ENCODE data around the gene ANKS6. TPM values are rescaled to one million over a fixed set of nuclear protein-coding genes. Genes with fewer than 3 reads are reported as not detected.

The ANKS6 gene
- total and polyA plus RNA-seq, 11 donors = 1.9 to 8.0 (median 3.7) TPM

DNA sequence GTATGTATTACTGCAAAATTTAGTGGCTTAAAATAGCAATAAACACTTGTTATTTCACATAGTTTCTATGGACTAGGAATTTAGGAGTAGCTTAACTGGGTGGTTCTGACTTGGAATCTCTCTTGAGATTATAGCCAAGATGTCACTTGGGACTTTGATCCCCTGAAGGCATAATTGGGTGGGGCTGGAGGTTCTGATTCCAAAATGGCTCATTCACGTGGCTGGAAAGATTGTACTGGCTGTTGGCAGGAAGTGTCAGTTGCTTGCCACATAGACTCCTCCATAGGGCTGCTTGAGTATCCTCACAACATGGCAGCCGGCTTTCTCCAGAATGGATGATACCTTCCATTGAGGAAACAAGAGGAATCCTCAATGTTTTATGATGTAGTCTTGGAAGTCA is 22.4 kb upstream of the ANKS6 start:
- Histone ChIP-seq H3K36me3 (no peaks in the 10 kb centered on the region), H3K27ac (no peak overlapping the region), H3K27me3 (no peaks in the 10 kb centered on the region), H3K9me3 (peaks cover 0 to 6% (median 0%) of the 10 kb centered on the region in 12 donors), H3K4me3 (no peak overlapping the region), H3K4me1 (no peaks in the 10 kb centered on the region)
- no peak for DNase-seq
- no peak for TF ChIP-seq POLR2A (IDR thresholded peaks at IDR 0.05)
- TF ChIP-seq, protein P1, sequence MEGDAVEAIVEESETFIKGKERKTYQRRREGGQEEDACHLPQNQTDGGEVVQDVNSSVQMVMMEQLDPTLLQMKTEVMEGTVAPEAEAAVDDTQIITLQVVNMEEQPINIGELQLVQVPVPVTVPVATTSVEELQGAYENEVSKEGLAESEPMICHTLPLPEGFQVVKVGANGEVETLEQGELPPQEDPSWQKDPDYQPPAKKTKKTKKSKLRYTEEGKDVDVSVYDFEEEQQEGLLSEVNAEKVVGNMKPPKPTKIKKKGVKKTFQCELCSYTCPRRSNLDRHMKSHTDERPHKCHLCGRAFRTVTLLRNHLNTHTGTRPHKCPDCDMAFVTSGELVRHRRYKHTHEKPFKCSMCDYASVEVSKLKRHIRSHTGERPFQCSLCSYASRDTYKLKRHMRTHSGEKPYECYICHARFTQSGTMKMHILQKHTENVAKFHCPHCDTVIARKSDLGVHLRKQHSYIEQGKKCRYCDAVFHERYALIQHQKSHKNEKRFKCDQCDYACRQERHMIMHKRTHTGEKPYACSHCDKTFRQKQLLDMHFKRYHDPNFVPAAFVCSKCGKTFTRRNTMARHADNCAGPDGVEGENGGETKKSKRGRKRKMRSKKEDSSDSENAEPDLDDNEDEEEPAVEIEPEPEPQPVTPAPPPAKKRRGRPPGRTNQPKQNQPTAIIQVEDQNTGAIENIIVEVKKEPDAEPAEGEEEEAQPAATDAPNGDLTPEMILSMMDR (IDR thresholded peaks at IDR 0.05) = no peak
- 84 to 92% (median 86%) methylated on average over 2 of the region's 2 CpGs for WGBS, 4 donors
- no peak for ATAC-seq
- intact Hi-C loops (cut with DNase I) = no loop called here

DNA sequence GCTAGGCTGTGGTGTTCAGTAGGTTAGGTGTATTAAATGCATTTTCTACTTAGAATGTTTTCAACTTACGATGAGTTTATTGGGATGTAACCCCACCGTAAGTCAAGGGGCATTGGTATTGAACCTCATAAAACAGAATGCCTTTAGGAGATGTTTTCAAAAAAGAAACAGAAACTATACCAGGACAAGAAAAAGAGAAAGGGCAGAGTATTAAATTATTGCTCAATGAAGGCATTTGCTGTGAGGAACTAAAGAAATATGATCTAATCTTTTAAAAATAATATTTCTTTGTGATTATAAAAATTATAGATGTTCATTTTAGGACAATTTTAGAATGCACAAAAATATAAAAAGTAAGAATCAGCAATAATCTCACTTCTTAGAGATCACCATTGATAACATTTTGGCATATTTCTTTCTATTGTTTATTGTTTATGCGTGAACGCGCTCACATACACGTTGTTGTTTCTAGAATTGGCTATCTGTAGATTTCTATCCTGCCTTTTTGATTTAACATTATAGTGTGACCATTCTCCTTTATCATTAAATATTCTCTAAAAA is 19.1 kb upstream of the ANKS6 start:
- no peak for ATAC-seq
- TF ChIP-seq POLR2A (IDR thresholded peaks at IDR 0.05) = no peak
- TF ChIP-seq, protein P1 (IDR thresholded peaks at IDR 0.05) = no peak
- no peak overlapping the region for H3K4me3 ChIP-seq
- H3K9me3 ChIP-seq = peaks cover 0 to 6% (median 0%) of the 10 kb centered on the region in 12 donors
- H3K27ac ChIP-seq = no peak overlapping the region
- no peak for DNase-seq
- H3K27me3 ChIP-seq = peaks cover 0 to 3% (median 0%) of the 10 kb centered on the region in 9 donors
- 78 to 86% (median 82%) methylated on average over 6 of the region's 6 CpGs for WGBS, 4 donors
- no peaks in the 10 kb centered on the region for H3K4me1 ChIP-seq
- no peaks in the 10 kb centered on the region for H3K36me3 ChIP-seq
- intact Hi-C loops (cut with DNase I) = no loop called here

DNA sequence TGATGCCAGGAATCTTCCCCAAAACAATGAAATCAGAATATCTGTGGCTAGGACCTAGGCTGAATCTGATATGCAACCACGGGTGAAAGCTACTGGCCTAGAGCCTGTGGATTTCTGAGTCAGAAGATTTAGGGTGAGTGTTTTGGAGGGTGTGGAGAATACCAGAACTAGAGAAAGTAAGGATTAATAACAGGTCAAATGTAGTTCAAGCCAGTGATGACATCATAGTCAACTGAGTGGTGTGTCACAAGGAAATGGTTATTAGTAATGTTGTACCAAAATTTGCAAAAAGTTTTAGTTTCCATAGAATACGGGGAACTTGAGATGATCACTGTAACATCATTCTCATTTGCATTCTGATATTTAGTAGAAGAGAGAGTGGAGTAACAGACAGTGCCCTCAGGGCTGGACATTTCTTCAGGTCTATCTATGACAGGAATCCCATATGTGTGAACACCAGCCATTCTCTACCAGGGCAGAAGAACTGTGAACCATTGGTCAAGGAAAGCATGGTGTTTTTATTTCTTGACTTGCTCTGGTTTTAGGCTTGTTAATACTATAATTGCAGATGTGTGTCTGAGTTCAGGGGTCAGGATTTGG is 14.8 kb upstream of the ANKS6 start:
- TF ChIP-seq, protein P1 (IDR thresholded peaks at IDR 0.05) = no peak
- no peak for TF ChIP-seq POLR2A (IDR thresholded peaks at IDR 0.05)
- Histone ChIP-seq H3K27me3 (peaks cover 0 to 24% (median 12%) of the 10 kb centered on the region in 9 donors), H3K9me3 (no peaks in the 10 kb centered on the region), H3K4me3 (no peak overlapping the region), H3K27ac (no peak overlapping the region), H3K4me1 (peaks cover 0 to 16% (median 8%) of the 10 kb centered on the region in 12 donors), H3K36me3 (no peaks in the 10 kb centered on the region)
- ATAC-seq (no peak), DNase-seq (no peak)
- 75 to 90% (median 84%) methylated on average over 2 of the region's 2 CpGs for WGBS, 4 donors
- intact Hi-C loops (cut with DNase I) = no loop called here

DNA sequence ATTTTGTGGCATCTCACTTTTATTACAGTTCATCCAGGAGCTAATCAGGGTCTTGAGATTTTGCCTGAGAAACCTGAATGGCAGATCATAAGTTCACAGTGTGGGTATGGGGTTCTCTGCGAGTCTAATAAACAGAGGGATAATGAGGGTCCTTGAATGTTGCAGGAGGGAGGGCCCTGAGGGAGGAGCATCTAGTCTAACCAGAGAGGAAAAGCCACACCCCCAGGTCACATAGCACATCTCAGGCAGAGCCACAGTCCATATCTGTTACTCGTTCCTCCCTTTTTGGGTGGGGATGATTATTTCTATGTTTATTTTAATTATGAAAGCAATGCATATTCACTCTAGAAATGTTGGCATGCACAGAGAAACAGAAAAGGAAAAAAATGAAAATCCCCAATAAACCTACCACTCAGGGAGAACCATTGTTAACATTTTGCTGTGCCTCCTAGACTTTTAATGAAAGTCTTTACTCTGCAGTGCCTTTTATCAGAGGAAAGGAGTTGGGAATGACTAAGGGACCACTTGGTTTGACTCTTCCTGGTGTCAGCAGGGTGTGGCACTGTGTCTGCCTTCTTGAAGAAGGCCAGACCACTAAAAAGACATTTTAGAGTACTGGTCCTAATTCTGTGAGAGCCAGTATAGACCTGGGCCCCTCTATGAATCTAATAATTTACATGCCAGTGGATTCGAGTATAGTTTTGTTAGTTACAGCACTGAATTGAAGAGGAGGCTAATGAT is 13.9 kb upstream of the ANKS6 start:
- no peak overlapping the region for H3K27ac ChIP-seq
- peaks cover 0 to 16% (median 8%) of the 10 kb centered on the region in 12 donors for H3K4me1 ChIP-seq
- H3K27me3 ChIP-seq = peaks cover 0 to 24% (median 12%) of the 10 kb centered on the region in 9 donors
- DNase-seq = no peak
- no peak for ATAC-seq
- TF ChIP-seq POLR2A (IDR thresholded peaks at IDR 0.05) = no peak
- TF ChIP-seq, protein P1 (IDR thresholded peaks at IDR 0.05) = no peak
- WGBS, 4 donors = 76 to 86% (median 82%) methylated on average over 3 of the region's 3 CpGs
- H3K9me3 ChIP-seq = no peaks in the 10 kb centered on the region
- H3K4me3 ChIP-seq = no peak overlapping the region
- intact Hi-C loops (cut with DNase I) = no loop called here
- H3K36me3 ChIP-seq = no peaks in the 10 kb centered on the region
